Panc1 (cell line): Measurements from ENCODE around the gene TGM1. TPM values are rescaled to one million over a fixed set of nuclear protein-coding genes. Genes with fewer than 3 reads are reported as not detected.

ENCODE experiments used
- ATAC-seq: fragments of 200-7000 bp; cut with Tn5 transposase; 2 replicates; pipeline ENCODE4 v1.9.1; 2020; ENCODE audit warnings: mild to moderate bottlenecking, moderate library complexity
- BruUV-seq: library from RNA; stranded (reverse); fragments of 400-500 nt; replicated peaks from 2 replicates; lab custom pipeline; 2021; lab: Mats Ljungman, UMichigan
- CTCF ChIA-PET: fragments of 300-600 bp; sonication (Branson Sonifier 250); formaldehyde crosslinking; loops from one replicate; lab custom pipeline; 2022; ENCODE audit warnings: antibody characterized with exemption; lab: Charles Lee
- POLR2A ChIA-PET: fragments of 300-600 bp; sonication (Branson Sonifier 250); formaldehyde crosslinking; loops from one replicate; lab custom pipeline; 2022; ENCODE audit warnings: antibody characterized with exemption; lab: Charles Lee
- DNase-seq: peaks from one replicate; pipeline ENCODE4 v3.0.0-alpha.2; 2010; ENCODE audit warnings: low read depth, low spot score
- H3K27ac ChIP-seq: 2 replicates; pipeline ENCODE4 v1.5.1; 2011; ENCODE audit warnings: mild to moderate bottlenecking, low read length, inconsistent platforms
- H3K27me3 ChIP-seq: fragments of 200-500 bp; sonication (Bioruptor generic); 2 replicates; pipeline ENCODE4 v1.6.0; 2014; ENCODE audit warnings: low read length, inconsistent platforms; ENCODE audit not compliant: control insufficient read depth, insufficient read depth
- H3K36me3 ChIP-seq: fragments of 200-500 bp; sonication (Bioruptor generic); 2 replicates; pipeline ENCODE4 v1.5.1; 2014; ENCODE audit warnings: inconsistent platforms, mild to moderate bottlenecking, low read length, moderate library complexity; ENCODE audit not compliant: control insufficient read depth, insufficient read depth
- H3K4me1 ChIP-seq: 2 replicates; pipeline ENCODE4 v1.5.1; 2011; ENCODE audit warnings: inconsistent platforms, mild to moderate bottlenecking, low read length, moderate library complexity; ENCODE audit not compliant: control insufficient read depth, insufficient read depth
- H3K4me3 ChIP-seq, 2 experiments: 2 replicates each; pipeline ENCODE4 v1.5.1; 2011 to 2012; ENCODE audit warnings: low read depth in 2 of 2, low read length in 2 of 2, mild to moderate bottlenecking in 2 of 2, inconsistent platforms in 1 of 2, moderate library complexity in 1 of 2
- H3K9me3 ChIP-seq: fragments of 200-500 bp; sonication (Bioruptor generic); 2 replicates; pipeline ENCODE4 v1.5.1; 2014; ENCODE audit warnings: low read depth, mild to moderate bottlenecking, inconsistent platforms, low read length, moderate library complexity; ENCODE audit not compliant: control insufficient read depth, insufficient read depth
- CTCF ChIP-seq: fragments of 450-650 bp; IDR thresholded peaks from 2 replicates; pipeline ENCODE4 v1.5.1; 2017; ENCODE audit warnings: mild to moderate bottlenecking
- POLR2AphosphoS5 ChIP-seq: IDR thresholded peaks from 2 replicates; pipeline ENCODE4 v1.6.1; 2012; ENCODE audit warnings: mild to moderate bottlenecking, low read depth, low read length, moderate library complexity
- REST ChIP-seq, 2 experiments: IDR thresholded peaks; 2 replicates each; pipeline ENCODE4 v1.6.1; 2011 to 2012; ENCODE audit warnings: low read depth in 2 of 2, control low read depth in 1 of 2, low read length in 1 of 2, mild to moderate bottlenecking in 1 of 2, moderate library complexity in 1 of 2; ENCODE audit not compliant: insufficient read depth in 1 of 2
- SIN3A ChIP-seq: IDR thresholded peaks from 2 replicates; pipeline ENCODE4 v1.6.1; 2012; ENCODE audit warnings: low read depth, mild to moderate bottlenecking, low read length, moderate library complexity, borderline replicate concordance; ENCODE audit not compliant: insufficient read depth
- TCF7L2 ChIP-seq: IDR thresholded peaks from 2 replicates; pipeline ENCODE4 v1.6.1; 2011; ENCODE audit warnings: mild to moderate bottlenecking, low read depth, low read length, inconsistent platforms
- in situ Hi-C: cut with HindIII; loops from 2 replicates; pipeline ENCODE4 v1.10.0; 2016; ENCODE audit warnings: low sequenced_read_pairs, low pct_unique_long_range_greater_than_20kb
- intact Hi-C: fragments of 100-400 bp; cut with micrococcal nuclease; formaldehyde crosslinking; loops from one replicate; pipeline ENCODE4 v1.10.0; 2022; ENCODE audit not compliant: unreplicated experiment
- total RNA-seq: library from RNA; stranded (reverse); gene quantifications from one replicate; pipeline ENCODE4 v1.2.1, GENCODE V29; 2021; ENCODE audit not compliant: unreplicated experiment

TGM1 gene
- total RNA-seq, 1 experiment from 2014 or later: 2.3 TPM

- no peak overlapping the region for H3K27ac ChIP-seq
- no TSS peak for BruUV-seq
- no peaks in the 10 kb centered on the region for H3K9me3 ChIP-seq
- H3K4me1 ChIP-seq: no peaks in the 10 kb centered on the region
- no peaks in the 10 kb centered on the region for H3K36me3 ChIP-seq
- in situ Hi-C loops (no loop called here), intact Hi-C loops (no loop called here)
- ChIA-PET POLR2A (interaction anchor here (0.6 kb wide), 1 partner anchor 16 kb away, joined by 12 read pairs; the partner anchor contains the start of gene TINF2), CTCF (no interaction called here)
- no peak for TF ChIP-seq REST (IDR thresholded peaks at IDR 0.05; ENCODE audit: insufficient read depth in 1 of 2, low read depth in 2 of 2, low read length in 1 of 2)
- TF ChIP-seq POLR2AphosphoS5: no peak
- TF ChIP-seq CTCF: no peak
- no peak for TF ChIP-seq TCF7L2
- TF ChIP-seq SIN3A: no peak
- H3K27me3 ChIP-seq: no peaks in the 10 kb centered on the region
- no peak overlapping the region for H3K4me3 ChIP-seq
- ATAC-seq (no peak), DNase-seq (no peak)
Measured at GRCh38 chr14:24258548-24259265, 4.3 kb downstream of the TGM1 start.

- TF ChIP-seq SIN3A (no peak), CTCF (no peak), TCF7L2 (no peak), REST (IDR thresholded peaks at IDR 0.05; ENCODE audit: insufficient read depth in 1 of 2, low read depth in 2 of 2, low read length in 1 of 2) (no peak), POLR2AphosphoS5 (no peak)
- no TSS peak for BruUV-seq
- Histone ChIP-seq H3K27me3 (no peaks in the 10 kb centered on the region), H3K4me1 (no peaks in the 10 kb centered on the region), H3K27ac (no peak overlapping the region), H3K9me3 (no peaks in the 10 kb centered on the region), H3K36me3 (no peaks in the 10 kb centered on the region), H3K4me3 (no peak overlapping the region)
- intact Hi-C loops: no loop called here
- DNase-seq: no peak
- in situ Hi-C loops: no loop called here
- no peak for ATAC-seq
- POLR2A ChIA-PET: no interaction called here
- CTCF ChIA-PET: no interaction called here
Measured at GRCh38 chr14:24258119-24258518, 4.9 kb downstream of the TGM1 start.
